Measurements from ENCODE around the gene GNLY.

GRCh38 chr2:85666016-85666415 is 28.1 kb upstream of the GNLY start:
- TF ChIP-seq POLR2A (IDR thresholded peaks at IDR 0.05; ENCODE audit: extremely low read depth, insufficient read length) (no peak), CTCF (IDR thresholded peaks at IDR 0.05; ENCODE audit: low read depth, low read length) (no peak), MAX (IDR thresholded peaks at IDR 0.05; ENCODE audit: low read depth, low read length) (no peak)
